ENCODE measurements around the gene ZNF438. TPM values are rescaled to one million over a fixed set of nuclear protein-coding genes. Genes with fewer than 3 reads are reported as not detected.

Gene ZNF438
- total and polyA plus RNA-seq, 8 donors: 9.6 to 20.1 (median 10.7) TPM

- Histone ChIP-seq H3K9me3 (no peaks in the 10 kb centered on the region), H3K4me3 (no peak overlapping the region), H3K4me1 (peaks cover 0 to 22% of the 10 kb centered on the region in 2 donors), H3K27ac (peak overlapping the region in 1 of 2 donors; percentile 28), H3K36me3 (no peaks in the 10 kb centered on the region), H3K27me3 (no peaks in the 10 kb centered on the region)
- TF ChIP-seq, protein P1, sequence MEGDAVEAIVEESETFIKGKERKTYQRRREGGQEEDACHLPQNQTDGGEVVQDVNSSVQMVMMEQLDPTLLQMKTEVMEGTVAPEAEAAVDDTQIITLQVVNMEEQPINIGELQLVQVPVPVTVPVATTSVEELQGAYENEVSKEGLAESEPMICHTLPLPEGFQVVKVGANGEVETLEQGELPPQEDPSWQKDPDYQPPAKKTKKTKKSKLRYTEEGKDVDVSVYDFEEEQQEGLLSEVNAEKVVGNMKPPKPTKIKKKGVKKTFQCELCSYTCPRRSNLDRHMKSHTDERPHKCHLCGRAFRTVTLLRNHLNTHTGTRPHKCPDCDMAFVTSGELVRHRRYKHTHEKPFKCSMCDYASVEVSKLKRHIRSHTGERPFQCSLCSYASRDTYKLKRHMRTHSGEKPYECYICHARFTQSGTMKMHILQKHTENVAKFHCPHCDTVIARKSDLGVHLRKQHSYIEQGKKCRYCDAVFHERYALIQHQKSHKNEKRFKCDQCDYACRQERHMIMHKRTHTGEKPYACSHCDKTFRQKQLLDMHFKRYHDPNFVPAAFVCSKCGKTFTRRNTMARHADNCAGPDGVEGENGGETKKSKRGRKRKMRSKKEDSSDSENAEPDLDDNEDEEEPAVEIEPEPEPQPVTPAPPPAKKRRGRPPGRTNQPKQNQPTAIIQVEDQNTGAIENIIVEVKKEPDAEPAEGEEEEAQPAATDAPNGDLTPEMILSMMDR (IDR thresholded peaks at IDR 0.05): no peak
- no peak for DNase-seq
- intact Hi-C loops (cut with DNase I): no loop called here
- no peak for ATAC-seq
These were observed 17.3 kb downstream of the ZNF438 start for GRCh38 chr10:31014161-31014875.

GRCh38 chr10:31013331-31013730, 18.3 kb downstream of the ZNF438 start:
- H3K27ac ChIP-seq: peak overlapping the region in 1 of 2 donors; percentile 28
- ATAC-seq: no peak

GRCh38 chr10:31011665-31012022, 20.0 kb downstream of the ZNF438 start:
- H3K4me1 ChIP-seq: peaks cover 0 to 37% of the 10 kb centered on the region in 2 donors
- no peaks in the 10 kb centered on the region for H3K9me3 ChIP-seq
- H3K27me3 ChIP-seq: no peaks in the 10 kb centered on the region
- ATAC-seq (peak; percentile 32), DNase-seq (no peak)
- no peaks in the 10 kb centered on the region for H3K36me3 ChIP-seq
- H3K27ac ChIP-seq: peak overlapping the region in 1 of 2 donors; percentile 65
- H3K4me3 ChIP-seq: no peak overlapping the region
- TF ChIP-seq, protein P1 (IDR thresholded peaks at IDR 0.05): no peak
- intact Hi-C loops (cut with DNase I): no loop called here

More at GRCh38 chr10:31013331-31013730, 18.3 kb downstream of the ZNF438 start:
- DNase-seq: no peak
- intact Hi-C loops (cut with DNase I): no loop called here
- Histone ChIP-seq H3K4me3 (no peak overlapping the region), H3K36me3 (no peaks in the 10 kb centered on the region), H3K27me3 (no peaks in the 10 kb centered on the region), H3K9me3 (no peaks in the 10 kb centered on the region), H3K4me1 (peaks cover 0 to 24% of the 10 kb centered on the region in 2 donors)
- TF ChIP-seq, protein P1 (IDR thresholded peaks at IDR 0.05): no peak

DNA sequence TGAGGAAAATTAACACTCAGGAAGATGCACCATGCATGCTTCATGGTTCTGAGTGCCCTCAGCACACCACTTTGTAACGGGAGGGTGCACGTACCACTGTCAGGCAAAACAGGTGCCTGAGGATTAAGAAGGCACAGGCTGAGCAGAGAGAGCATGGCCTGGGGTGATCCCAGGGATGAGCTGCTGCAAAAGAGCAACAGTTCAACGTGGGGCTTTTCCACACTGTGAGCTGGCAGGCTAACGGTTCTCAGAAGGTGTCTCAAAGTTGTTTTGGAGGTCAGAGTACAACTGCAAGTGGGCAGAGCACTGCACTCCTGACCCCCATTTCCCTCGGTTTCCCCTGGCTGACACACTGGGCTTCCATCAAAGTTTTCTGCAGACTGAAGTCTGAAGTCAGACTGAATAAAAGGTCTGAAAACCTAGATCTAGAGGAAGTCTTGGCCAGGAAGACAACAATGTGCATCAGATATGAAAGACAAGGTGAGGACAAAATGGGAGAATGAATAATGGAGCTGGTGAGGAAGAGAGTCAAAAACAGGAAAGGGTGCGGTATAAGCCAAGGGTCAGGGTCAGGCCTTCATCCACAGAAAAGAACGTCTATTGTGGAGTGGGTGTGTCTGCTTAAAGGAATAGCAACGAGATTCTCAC, 20.5 kb downstream of the ZNF438 start:
- DNase-seq: no peak
- Histone ChIP-seq H3K9me3 (no peaks in the 10 kb centered on the region), H3K4me1 (peaks cover 0 to 41% of the 10 kb centered on the region in 2 donors), H3K4me3 (no peak overlapping the region), H3K36me3 (no peaks in the 10 kb centered on the region), H3K27me3 (no peaks in the 10 kb centered on the region), H3K27ac (peak overlapping the region in 1 of 2 donors; percentile 65)
- TF ChIP-seq, protein P1 (IDR thresholded peaks at IDR 0.05): no peak
- peak; percentile 44 for ATAC-seq
- intact Hi-C loops (cut with DNase I): no loop called here

GRCh38 chr10:31010062-31010461, 21.6 kb downstream of the ZNF438 start:
- ATAC-seq: no peak
- DNase-seq: no peak
- TF ChIP-seq, protein P1 (IDR thresholded peaks at IDR 0.05): no peak
- Histone ChIP-seq H3K4me1 (peaks cover 0 to 51% of the 10 kb centered on the region in 2 donors), H3K9me3 (no peaks in the 10 kb centered on the region), H3K27ac (peak overlapping the region in 1 of 2 donors; percentile 11), H3K4me3 (no peak overlapping the region), H3K27me3 (no peaks in the 10 kb centered on the region), H3K36me3 (no peaks in the 10 kb centered on the region)
- intact Hi-C loops (cut with DNase I): no loop called here

Measured in left lung (tissue), 10 donors.